ENCODE measurements around the gene SCMH1. TPM values are rescaled to one million over a fixed set of nuclear protein-coding genes. Genes with fewer than 3 reads are reported as not detected.

The SCMH1 gene
- total and polyA plus RNA-seq, 4 donors = 6.6 to 12.8 (median 10.5) TPM

GRCh38 chr1:41169066-41169798, 72.9 kb downstream of the SCMH1 start (continued):
- TF ChIP-seq REST (IDR thresholded peaks at IDR 0.05) = no peak

GRCh38 chr1:41167667-41168066, 74.4 kb downstream of the SCMH1 start:
- DNase-seq (ENCODE audit: low spot score) = no peak
- peaks cover 0 to 12% (median 3%) of the 10 kb centered on the region in 4 donors for H3K9me3 ChIP-seq (ENCODE audit: control insufficient read depth in 4 of 4, low read length in 3 of 4)
- peaks cover 7 to 18% (median 12%) of the 10 kb centered on the region in 4 donors for H3K4me1 ChIP-seq (ENCODE audit: control insufficient read depth in 4 of 4, insufficient read depth in 4 of 4, low read length in 3 of 4)
- no peak overlapping the region for H3K4me3 ChIP-seq (ENCODE audit: low read depth in 1 of 3, low read length in 3 of 3)
- no peak overlapping the region for H3K9ac ChIP-seq (ENCODE audit: low read depth in 1 of 2, low read length in 2 of 2)
- TF ChIP-seq JUND (IDR thresholded peaks at IDR 0.05) (no peak), RXRA (IDR thresholded peaks at IDR 0.05) (no peak), ZBTB33 (IDR thresholded peaks at IDR 0.05) (no peak), REST (IDR thresholded peaks at IDR 0.05) (no peak), HNF4A (conservative IDR thresholded peaks at IDR 0.05) (no peak), FOXA2 (IDR thresholded peaks at IDR 0.05) (no peak), HNF4G (IDR thresholded peaks at IDR 0.05) (no peak)
- H3K36me3 ChIP-seq (ENCODE audit: control insufficient read depth in 4 of 4, insufficient read depth in 3 of 4, low read depth in 1 of 4, low read length in 3 of 4) = peaks cover 0 to under 1% (median 0%) of the 10 kb centered on the region in 4 donors
- 96% methylated on average over 3 of the region's 3 CpGs for whole genome bisulfite sequencing
- H3K27ac ChIP-seq (ENCODE audit: low read depth in 1 of 2, low read length in 2 of 2) = no peak overlapping the region
- no peaks in the 10 kb centered on the region for H3K27me3 ChIP-seq (ENCODE audit: control insufficient read depth in 4 of 4, insufficient read depth in 4 of 4, low read length in 3 of 4)

- peaks cover 0 to 6% (median 2%) of the 10 kb centered on the region in 4 donors for H3K36me3 ChIP-seq (ENCODE audit: control insufficient read depth in 4 of 4, insufficient read depth in 3 of 4, low read depth in 1 of 4, low read length in 3 of 4)
- H3K4me1 ChIP-seq (ENCODE audit: control insufficient read depth in 4 of 4, insufficient read depth in 4 of 4, low read length in 3 of 4) = peaks cover 3 to 8% (median 4%) of the 10 kb centered on the region in 4 donors
- WGBS = 100% methylated on average over 2 of the region's 2 CpGs
- H3K27ac ChIP-seq (ENCODE audit: low read depth in 1 of 2, low read length in 2 of 2) = no peak overlapping the region
- H3K9ac ChIP-seq (ENCODE audit: low read depth in 1 of 2, low read length in 2 of 2) = no peak overlapping the region
- H3K9me3 ChIP-seq (ENCODE audit: control insufficient read depth in 4 of 4, low read length in 3 of 4) = peaks cover 0 to 12% (median 3%) of the 10 kb centered on the region in 4 donors
- H3K4me3 ChIP-seq (ENCODE audit: low read depth in 1 of 3, low read length in 3 of 3) = no peak overlapping the region
- H3K27me3 ChIP-seq (ENCODE audit: control insufficient read depth in 4 of 4, insufficient read depth in 4 of 4, low read length in 3 of 4) = no peaks in the 10 kb centered on the region
- no peak for DNase-seq (ENCODE audit: low spot score)
- TF ChIP-seq RAD21 (IDR thresholded peaks at IDR 0.05) (no peak), NR2F2 (IDR thresholded peaks at IDR 0.05) (no peak), GABPA (IDR thresholded peaks at IDR 0.05 in 1 of 2, conservative IDR thresholded peaks at IDR 0.05 in 1 of 2) (no peak), ZBTB33 (IDR thresholded peaks at IDR 0.05) (no peak), HNF4A (conservative IDR thresholded peaks at IDR 0.05) (no peak), SP1 (IDR thresholded peaks at IDR 0.05) (no peak), REST (IDR thresholded peaks at IDR 0.05) (no peak), RXRA (IDR thresholded peaks at IDR 0.05) (no peak), HNF4G (IDR thresholded peaks at IDR 0.05) (no peak), FOXA1 (IDR thresholded peaks at IDR 0.05) (no peak), FOXA2 (IDR thresholded peaks at IDR 0.05) (no peak), EGR1 (IDR thresholded peaks at IDR 0.05; ENCODE audit: low read depth in 2 of 2) (no peak)
Observed at GRCh38 chr1:41164727-41165126, 77.4 kb downstream of the SCMH1 start.
